Transverse colon (tissue), 4 donors: ENCODE measurements around the gene CNTN4.

Experiments
- POLR2A ChIP-seq: fragments of 450-650 bp; IDR thresholded peaks from one replicate; pipeline ENCODE4 v1.6.1; 2016; ENCODE audit warnings: antibody characterized with exemption, mild to moderate bottlenecking, moderate library complexity
- POLR2AphosphoS5 ChIP-seq, 3 donors: sonication (generic); formaldehyde crosslinking; IDR thresholded peaks; one replicate each; pipeline ENCODE4 v1.6.1; 2016; ENCODE audit warnings: antibody characterized with exemption in 3 of 3
- TF ChIP-seq, protein P1 (sequence below), 5 experiments: fragments of 200-600 bp in 3 of 5; fragments of 450-650 bp in 2 of 5; sonication (generic) in 3 of 5; IDR thresholded peaks; 1 replicate in 2 of 5; 2 replicates in 3 of 5; pipeline ENCODE4 v1.5.1; 2016 to 2017; ENCODE audit warnings: antibody characterized with exemption in 5 of 5, inconsistent platforms in 3 of 5, mild to moderate bottlenecking in 2 of 5, moderate library complexity in 1 of 5

DNA sequence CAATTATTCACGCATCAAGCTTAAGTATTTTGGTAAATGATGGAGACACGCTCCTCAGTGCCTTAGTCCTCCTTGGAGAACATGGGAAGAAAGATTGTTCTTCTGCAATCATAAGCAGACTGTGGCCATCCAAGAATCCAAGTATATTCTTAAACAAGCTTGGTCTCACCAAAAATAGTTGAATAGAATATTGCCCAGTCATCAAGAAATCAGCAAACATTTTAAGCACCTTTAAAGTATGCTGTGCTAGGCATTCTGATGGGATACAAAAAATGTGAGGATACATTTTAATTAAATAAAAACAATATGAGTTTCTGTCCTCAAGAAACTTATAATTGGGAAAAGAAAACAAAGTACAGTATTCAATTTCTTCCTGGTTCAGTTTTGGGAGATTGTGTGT lies 445.5 kb downstream of the CNTN4 start:
- no peak for TF ChIP-seq POLR2AphosphoS5 (IDR thresholded peaks at IDR 0.05)
- TF ChIP-seq, protein P1, sequence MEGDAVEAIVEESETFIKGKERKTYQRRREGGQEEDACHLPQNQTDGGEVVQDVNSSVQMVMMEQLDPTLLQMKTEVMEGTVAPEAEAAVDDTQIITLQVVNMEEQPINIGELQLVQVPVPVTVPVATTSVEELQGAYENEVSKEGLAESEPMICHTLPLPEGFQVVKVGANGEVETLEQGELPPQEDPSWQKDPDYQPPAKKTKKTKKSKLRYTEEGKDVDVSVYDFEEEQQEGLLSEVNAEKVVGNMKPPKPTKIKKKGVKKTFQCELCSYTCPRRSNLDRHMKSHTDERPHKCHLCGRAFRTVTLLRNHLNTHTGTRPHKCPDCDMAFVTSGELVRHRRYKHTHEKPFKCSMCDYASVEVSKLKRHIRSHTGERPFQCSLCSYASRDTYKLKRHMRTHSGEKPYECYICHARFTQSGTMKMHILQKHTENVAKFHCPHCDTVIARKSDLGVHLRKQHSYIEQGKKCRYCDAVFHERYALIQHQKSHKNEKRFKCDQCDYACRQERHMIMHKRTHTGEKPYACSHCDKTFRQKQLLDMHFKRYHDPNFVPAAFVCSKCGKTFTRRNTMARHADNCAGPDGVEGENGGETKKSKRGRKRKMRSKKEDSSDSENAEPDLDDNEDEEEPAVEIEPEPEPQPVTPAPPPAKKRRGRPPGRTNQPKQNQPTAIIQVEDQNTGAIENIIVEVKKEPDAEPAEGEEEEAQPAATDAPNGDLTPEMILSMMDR (IDR thresholded peaks at IDR 0.05), result no peak
- TF ChIP-seq POLR2A, result no peak
